Measurements from ENCODE around the gene GMDS. TPM values are rescaled to one million over a fixed set of nuclear protein-coding genes. Genes with fewer than 3 reads are reported as not detected.

The GMDS gene
- total RNA-seq, 2 donors from 2014 or later = 25.4 to 29.5 TPM

DNA sequence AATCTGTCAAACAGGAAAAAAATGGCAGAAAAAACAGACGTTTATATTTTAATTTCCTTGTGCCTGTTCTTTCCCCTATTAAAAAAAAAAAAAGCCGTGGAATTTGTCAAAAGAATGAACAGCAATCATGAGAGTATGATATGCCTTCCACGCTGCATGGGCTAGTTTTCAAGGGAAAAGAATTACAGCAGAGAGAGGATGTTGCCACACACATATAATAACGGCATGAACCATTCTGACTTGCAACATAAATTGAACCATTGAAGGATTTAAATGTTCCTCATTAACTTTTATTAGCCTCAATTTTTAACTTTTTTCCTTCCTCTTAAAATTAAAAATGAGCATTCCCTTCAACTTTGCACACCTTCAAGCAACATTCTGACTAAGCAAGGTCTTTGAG is 333.9 kb downstream of the GMDS start:
- Histone ChIP-seq H3K36me3 (ENCODE audit: control insufficient read depth, insufficient read depth, low read length) (no peaks in the 10 kb centered on the region), H3K9ac (ENCODE audit: extremely low read depth, low read length, poor library complexity, severe bottlenecking) (no peak overlapping the region), H3K27ac (ENCODE audit: low read depth, low read length) (no peak overlapping the region), H3K4me1 (ENCODE audit: control insufficient read depth, insufficient read depth, low read length) (no peaks in the 10 kb centered on the region), H3K4me3 (ENCODE audit: low read length) (no peak overlapping the region), H3K27me3 (ENCODE audit: control insufficient read depth, insufficient read depth, low read length, poor library complexity, severe bottlenecking) (no peaks in the 10 kb centered on the region), H3K9me3 (ENCODE audit: control insufficient read depth, low read length) (no peaks in the 10 kb centered on the region)
- no peak for DNase-seq
- H3K27me3 Mint-ChIP-seq (ENCODE audit: insufficient read depth) = no peaks in the 10 kb centered on the region
- no peak overlapping the region for H3K27ac Mint-ChIP-seq
- H3K36me3 Mint-ChIP-seq (ENCODE audit: low read depth) = peaks cover 3% of the 10 kb centered on the region
- no peak overlapping the region for H3K4me3 Mint-ChIP-seq
- TF ChIP-seq, protein P1, sequence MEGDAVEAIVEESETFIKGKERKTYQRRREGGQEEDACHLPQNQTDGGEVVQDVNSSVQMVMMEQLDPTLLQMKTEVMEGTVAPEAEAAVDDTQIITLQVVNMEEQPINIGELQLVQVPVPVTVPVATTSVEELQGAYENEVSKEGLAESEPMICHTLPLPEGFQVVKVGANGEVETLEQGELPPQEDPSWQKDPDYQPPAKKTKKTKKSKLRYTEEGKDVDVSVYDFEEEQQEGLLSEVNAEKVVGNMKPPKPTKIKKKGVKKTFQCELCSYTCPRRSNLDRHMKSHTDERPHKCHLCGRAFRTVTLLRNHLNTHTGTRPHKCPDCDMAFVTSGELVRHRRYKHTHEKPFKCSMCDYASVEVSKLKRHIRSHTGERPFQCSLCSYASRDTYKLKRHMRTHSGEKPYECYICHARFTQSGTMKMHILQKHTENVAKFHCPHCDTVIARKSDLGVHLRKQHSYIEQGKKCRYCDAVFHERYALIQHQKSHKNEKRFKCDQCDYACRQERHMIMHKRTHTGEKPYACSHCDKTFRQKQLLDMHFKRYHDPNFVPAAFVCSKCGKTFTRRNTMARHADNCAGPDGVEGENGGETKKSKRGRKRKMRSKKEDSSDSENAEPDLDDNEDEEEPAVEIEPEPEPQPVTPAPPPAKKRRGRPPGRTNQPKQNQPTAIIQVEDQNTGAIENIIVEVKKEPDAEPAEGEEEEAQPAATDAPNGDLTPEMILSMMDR (conservative IDR thresholded peaks at IDR 0.05) = no peak
- 89 to 100% methylated on average over 4 of the region's 4 CpGs for WGBS, 2 experiments (ENCODE audit: insufficient coverage in 1 of 2, insufficient read length in 1 of 2)
- H3K9me3 Mint-ChIP-seq = no peaks in the 10 kb centered on the region
- peaks cover 9% of the 10 kb centered on the region for H3K4me1 Mint-ChIP-seq

DNA sequence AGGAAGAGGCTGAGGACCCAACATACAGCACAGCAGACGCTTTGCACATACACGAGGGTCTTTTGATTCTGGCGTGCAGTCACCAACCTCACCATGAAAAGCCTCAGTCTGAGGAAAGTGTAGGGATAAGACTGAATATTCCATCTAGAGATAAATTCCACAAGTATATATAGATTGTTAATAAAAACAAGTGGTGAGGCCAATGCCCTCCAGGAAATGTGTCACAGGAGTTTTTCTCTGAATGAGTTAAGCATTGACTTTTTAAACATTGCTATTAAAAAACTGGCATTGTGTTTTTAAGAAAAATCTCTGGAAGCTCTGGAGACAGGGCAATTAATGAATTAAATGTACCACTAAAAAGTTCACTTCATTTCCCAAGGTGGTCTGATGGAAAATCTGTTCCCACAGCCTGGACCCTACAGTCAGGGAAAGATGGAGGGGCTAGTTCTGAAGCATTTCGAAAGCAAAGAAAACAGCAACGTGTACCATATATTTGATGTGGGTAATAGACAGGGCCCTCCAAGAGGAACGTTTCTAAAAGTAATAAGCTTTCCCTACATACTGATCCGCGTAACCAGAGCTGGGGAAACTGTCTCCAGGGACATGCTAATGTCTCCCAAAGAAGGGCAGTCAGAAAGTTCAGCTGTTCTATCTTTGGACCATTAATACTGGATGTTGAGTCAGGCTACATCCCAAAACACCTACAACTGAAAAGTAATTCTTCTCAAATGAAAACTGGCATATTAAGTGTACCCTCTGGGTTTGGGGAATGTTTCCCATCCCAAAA is 334.6 kb downstream of the GMDS start:
- WGBS, 2 experiments (ENCODE audit: insufficient coverage in 1 of 2, insufficient read length in 1 of 2) = 90 to 92% methylated on average over 5 to 8 of the region's 8 CpGs
- H3K9ac ChIP-seq (ENCODE audit: extremely low read depth, low read length, poor library complexity, severe bottlenecking) = no peak overlapping the region

DNA sequence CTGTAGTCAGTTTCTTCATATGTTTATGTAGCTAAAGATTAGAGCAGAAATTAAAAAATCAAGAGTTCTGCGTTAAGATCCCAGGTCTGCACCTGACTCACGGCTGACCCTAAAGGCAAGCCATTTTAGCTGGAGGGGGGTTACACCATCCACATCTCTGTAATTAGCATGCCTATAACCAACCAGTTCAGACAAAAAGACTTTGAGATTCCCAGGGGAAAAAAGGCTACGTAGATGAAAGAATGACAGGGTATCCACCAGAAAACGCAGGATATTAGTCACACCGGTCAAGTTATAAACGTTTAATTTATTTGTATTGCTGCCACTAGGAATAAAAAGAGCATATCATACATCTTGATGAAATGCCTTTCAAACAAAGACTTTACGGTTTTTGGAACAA is 336.6 kb downstream of the GMDS start:
- Mint-ChIP-seq H3K27ac (no peak overlapping the region), H3K9me3 (no peaks in the 10 kb centered on the region), H3K4me1 (peaks cover 21% of the 10 kb centered on the region), H3K27me3 (ENCODE audit: insufficient read depth) (no peaks in the 10 kb centered on the region), H3K36me3 (ENCODE audit: low read depth) (peaks cover 3% of the 10 kb centered on the region), H3K4me3 (no peak overlapping the region)
- DNase-seq = no peak
- Histone ChIP-seq H3K27me3 (ENCODE audit: control insufficient read depth, insufficient read depth, low read length, poor library complexity, severe bottlenecking) (no peaks in the 10 kb centered on the region), H3K27ac (ENCODE audit: low read depth, low read length) (no peak overlapping the region), H3K9ac (ENCODE audit: extremely low read depth, low read length, poor library complexity, severe bottlenecking) (no peak overlapping the region), H3K9me3 (ENCODE audit: control insufficient read depth, low read length) (no peaks in the 10 kb centered on the region), H3K36me3 (ENCODE audit: control insufficient read depth, insufficient read depth, low read length) (no peaks in the 10 kb centered on the region), H3K4me3 (ENCODE audit: low read length) (no peak overlapping the region), H3K4me1 (ENCODE audit: control insufficient read depth, insufficient read depth, low read length) (no peaks in the 10 kb centered on the region)
- WGBS, 2 experiments (ENCODE audit: insufficient coverage in 1 of 2, insufficient read length in 1 of 2) = 84 to 85% methylated on average over 6 to 7 of the region's 7 CpGs
- TF ChIP-seq, protein P1 (conservative IDR thresholded peaks at IDR 0.05) = no peak

More for the DNA sequence above, 334.6 kb downstream of the GMDS start:
- Histone ChIP-seq H3K27me3 (ENCODE audit: control insufficient read depth, insufficient read depth, low read length, poor library complexity, severe bottlenecking) (no peaks in the 10 kb centered on the region), H3K9me3 (ENCODE audit: control insufficient read depth, low read length) (no peaks in the 10 kb centered on the region), H3K4me1 (ENCODE audit: control insufficient read depth, insufficient read depth, low read length) (no peaks in the 10 kb centered on the region), H3K27ac (ENCODE audit: low read depth, low read length) (no peak overlapping the region), H3K36me3 (ENCODE audit: control insufficient read depth, insufficient read depth, low read length) (no peaks in the 10 kb centered on the region), H3K4me3 (ENCODE audit: low read length) (no peak overlapping the region)
- Mint-ChIP-seq H3K9me3 (no peaks in the 10 kb centered on the region), H3K27me3 (ENCODE audit: insufficient read depth) (no peaks in the 10 kb centered on the region), H3K4me3 (no peak overlapping the region), H3K4me1 (peaks cover 12% of the 10 kb centered on the region), H3K36me3 (ENCODE audit: low read depth) (peaks cover 3% of the 10 kb centered on the region), H3K27ac (no peak overlapping the region)
- TF ChIP-seq, protein P1 (conservative IDR thresholded peaks at IDR 0.05) = no peak
- DNase-seq = no peak

Measured in endodermal cell (in vitro differentiated cells).